NK-92 (cell line): ENCODE results near the gene ZBTB24.
A peak's percentile ranks its signal among the peaks of the same experiment; 100 is the strongest.
"Not testable (repeated sequence)": the region's sequence is repeated elsewhere in the genome, so short reads cannot be mapped to it uniquely, and the experiment has no call there.

Experiments
- DNase-seq: peaks from one replicate; lab custom pipeline; 2025; ENCODE audit not compliant: unreplicated experiment; lab: John Stamatoyannopoulos, UW

ZBTB24 gene

DNA sequence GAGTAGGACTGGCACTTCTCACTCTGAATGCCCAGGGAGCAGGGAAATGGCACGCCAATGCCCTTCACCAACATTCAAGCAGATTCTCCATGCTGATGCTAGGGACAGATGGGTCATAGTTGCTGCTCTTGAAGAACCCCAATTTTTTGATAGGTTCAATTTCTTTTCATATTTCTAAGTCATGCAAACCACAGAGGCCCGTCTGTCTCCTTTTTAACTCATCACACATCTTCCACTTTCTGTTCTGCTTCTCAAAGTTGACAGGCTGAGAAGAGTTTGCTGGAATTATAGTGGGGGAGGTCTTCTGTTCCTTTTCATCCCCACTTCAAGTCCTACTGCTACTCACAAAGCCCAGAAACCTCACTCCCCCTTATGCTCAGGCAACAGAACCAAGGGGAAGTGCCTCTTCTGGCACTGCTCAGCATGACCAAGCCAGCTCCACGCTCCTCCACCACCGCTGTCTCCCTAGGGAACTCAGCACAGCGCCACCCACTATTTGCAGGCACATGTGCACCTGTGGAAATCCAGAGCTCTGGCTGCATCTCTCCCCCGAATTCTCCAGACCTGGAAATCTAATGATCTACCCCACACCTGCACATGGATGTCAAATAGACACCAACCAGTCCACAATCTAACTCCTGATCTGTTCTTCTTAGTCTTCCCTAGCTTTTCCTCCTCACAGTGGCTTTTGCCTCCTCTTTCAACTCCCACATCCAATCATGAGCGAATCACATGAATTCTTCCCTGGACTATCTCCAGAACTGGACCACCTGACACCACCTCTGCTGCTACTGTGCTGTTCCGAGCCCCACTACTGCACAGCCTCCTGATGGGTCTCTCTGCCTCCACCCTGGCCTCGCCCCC, 10.7 kb downstream of the ZBTB24 start:
- DNase-seq, result no peak

- no peak for DNase-seq
Observed at GRCh38 chr6:109471105-109471810, 11.8 kb downstream of the ZBTB24 start.

DNA sequence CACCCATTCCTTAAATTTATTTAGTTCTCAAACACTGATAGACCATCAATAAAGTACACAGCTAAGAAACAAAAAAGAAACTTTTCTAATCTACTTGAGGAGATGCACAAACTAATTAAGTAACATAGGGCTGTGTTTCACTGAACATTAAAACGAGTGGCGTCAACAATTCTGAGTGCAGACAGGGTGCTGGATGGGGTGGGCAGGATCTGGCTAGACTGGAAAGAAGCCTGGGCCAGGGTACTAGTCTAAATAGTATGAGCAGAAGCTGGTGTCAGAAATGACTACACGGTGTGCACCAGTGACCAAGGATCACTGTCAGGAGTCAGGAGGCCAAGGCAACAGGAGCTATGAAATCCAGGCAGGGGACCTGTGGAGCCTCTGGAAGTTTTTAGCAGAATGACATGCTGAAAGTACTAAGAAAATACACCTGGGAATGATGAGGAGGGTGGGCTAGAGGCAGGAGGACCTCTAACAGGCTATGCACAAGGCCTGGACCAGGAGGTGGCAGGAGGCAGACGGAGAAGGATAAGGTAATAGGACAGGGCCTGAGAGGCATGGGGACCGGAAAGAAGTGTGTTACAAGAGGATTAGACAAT, 13.3 kb downstream of the ZBTB24 start:
- no peak for DNase-seq

DNA sequence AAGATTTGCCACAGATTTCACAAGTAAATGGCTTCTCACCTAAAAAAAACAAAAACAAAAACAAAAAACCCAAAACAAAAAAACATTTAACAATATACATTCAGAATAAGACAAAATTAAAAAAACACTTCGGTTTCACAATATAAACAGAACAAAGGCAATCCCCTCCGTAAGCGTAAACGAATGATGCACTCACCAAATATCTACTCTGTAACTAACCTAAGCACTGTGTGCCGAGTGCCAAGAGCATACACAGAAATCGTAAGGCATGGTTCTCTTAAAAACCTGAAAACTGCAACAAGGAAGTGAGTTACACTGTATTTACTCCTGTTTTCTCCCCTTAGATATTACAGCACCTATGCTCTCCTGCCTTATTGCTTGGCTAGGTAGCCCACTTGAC, 15.3 kb downstream of the ZBTB24 start:
- no peak for DNase-seq

DNA sequence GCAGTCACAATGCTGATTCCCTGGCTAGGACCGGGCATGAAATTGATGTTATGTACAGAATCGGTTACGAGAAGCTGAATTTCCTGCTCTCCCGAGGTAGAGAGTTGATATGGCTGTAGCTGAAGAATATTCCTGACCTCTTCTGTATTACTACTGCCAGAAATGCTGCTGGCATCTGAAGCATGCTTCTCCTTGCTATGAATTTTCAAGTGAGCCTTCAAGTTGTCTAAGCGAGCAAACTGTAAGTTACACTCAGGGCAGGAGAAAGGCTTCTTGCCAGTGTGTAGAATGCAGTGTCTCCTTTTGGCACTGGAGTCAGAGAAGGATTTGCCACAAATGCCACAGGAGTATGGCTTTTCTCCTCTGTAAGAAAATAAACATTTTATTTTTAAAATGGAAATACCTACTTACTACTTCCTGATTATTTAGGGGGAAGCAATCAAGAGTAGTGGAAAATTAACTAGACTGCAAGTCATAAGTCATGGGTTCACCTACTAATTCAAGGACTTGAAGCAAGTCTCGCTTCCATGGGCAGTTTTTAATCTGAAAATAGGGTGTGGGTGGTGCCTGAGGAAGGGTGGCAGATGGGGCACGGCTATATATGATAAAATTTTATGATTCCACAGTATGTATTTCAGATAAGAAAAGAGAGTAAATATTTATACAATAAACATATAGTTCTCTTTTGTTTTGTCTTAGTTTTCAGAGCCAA, 16.7 kb downstream of the ZBTB24 start:
- DNase-seq, result no peak

DNA sequence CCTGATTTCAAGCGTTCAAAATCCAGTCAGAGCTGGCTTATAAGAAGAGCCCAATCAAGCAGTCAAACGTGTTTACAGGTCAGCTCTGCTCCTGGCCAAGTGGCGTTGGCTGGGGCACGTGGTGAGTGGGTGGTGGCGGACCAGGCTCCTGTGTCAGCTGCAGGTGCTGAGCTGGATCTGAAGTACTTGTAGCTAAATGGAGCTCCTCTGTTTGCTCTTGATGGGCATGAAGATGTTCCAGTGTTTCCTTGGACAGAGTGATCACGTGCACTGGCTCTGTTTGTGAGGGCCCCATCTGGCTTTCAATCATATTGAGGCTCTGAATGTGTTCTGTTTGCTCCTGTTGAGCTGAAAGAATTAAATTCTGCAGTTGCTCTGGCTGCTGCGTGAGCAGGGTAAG, 17.2 kb downstream of the ZBTB24 start:
- DNase-seq, result no peak

GRCh38 chr6:109461733-109462526, 21.1 kb downstream of the ZBTB24 start:
- DNase-seq, result no peak

DNA sequence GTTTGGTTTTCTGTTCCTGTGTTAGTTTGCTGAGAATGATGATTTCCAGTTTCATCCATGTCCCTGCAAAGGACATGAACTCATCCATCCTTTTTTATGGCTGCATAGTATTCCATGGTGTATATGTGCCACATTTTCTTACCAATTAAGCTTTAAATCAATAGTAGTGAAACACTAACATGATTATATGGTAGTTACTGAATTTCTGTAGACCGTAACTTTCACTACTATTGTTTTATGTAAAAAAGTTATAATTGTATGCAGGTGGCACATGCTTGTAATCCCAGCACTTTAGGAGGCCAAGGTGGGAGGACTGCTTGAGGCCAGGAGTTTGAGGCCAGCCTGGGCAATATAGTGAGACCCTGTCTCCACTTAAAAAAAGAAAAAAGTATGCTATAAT, 21.8 kb downstream of the ZBTB24 start:
- not testable (repeated sequence) for DNase-seq

DNA sequence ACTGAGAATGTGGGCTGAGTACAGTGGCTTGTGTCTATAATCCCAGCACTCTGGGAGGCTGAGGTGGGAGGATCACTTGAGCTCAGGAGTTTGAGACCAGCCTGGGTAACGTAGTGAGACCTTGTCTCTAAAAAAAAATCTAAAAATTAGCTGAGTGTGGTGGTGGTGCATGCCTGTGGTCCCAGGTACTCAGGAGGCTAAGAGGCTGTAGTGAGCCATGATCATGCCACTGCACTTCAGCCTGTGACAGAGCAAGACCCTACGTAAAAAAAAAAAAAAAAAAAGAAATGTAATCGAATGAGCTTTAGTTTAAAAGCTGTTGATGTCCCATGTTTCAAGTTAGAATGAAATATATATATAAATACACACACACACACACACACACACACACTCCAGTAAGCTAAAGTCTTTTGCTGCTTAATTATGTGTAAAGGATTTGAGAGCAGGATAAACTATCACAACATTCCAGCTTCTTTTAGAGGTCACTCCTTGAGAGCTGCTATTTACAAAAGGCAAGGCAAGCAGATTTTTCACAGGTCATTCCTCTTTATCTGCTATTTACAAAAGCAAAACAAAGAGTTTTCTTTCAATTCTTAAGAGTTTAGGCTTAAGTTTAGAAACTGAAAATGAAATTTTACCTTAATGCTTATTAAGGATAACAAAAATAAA, 22.7 kb downstream of the ZBTB24 start:
- DNase-seq, result no peak

GRCh38 chr6:109458774-109459531, 24.1 kb downstream of the ZBTB24 start:
- DNase-seq, result no peak

- no peak for DNase-seq
Observed at GRCh38 chr6:109457562-109457996, 25.4 kb downstream of the ZBTB24 start.

DNA sequence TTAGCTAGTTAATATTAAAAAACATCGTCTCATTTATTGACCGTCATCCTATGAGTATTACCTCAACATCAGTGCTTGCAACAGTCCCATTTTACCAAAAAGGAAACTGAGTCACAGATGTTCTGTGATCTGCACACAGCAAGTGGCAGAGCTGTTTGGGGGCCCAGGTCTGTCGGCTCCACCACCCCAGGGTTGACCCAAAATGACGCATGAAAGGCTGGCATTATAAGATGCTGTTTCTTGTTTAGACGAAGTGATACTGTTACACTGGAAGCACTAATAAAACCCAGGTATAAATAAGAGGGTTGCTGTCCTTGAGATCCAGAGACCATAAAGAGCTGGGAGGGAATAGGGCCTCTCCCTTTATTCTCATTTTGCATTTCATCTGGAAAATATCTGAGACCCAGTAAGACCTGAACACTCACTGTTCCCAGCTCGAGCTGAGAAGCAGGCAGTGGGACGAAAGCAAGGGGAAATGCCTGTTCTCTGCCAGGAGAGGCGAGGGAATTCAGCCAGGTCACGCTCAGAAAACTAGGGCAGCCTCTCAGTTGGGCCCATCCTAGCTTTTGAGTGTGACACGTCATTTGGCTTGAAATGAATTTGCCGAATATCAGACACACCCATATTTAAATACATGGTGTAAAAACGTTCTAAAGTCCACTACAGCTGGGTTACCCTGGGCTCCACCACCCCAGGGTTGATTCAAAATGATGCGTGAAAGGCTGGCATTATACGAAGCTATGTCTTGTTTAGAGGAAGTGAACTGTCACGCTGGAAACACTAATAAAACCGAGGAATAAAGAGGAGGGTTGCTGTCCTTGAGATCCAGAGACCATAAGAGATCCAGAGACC, 26.1 kb downstream of the ZBTB24 start:
- no peak for DNase-seq

DNA sequence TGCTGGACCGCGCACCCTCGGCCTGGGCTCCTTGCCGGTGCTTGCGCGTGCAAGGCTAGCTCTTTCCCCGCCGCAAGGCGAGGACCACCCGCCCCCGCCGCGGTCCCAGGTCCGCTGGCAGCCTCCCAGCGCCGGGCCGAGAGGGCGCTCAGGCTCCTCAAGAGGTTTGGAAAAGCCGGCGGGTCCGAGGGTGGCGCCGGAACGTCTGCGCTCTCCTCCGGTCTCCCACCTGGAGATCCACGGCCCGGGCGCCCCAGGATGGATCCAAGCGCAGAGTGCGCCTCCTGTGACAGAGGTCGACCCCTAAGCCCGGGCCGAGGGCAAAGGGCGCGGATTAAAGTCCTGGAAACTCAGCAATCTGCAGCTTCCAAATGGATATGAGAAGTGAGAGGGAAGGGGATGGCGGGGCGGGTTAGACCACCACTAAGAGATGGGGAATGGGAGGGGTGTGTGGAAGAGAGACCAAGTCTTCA, 26.9 kb downstream of the ZBTB24 start:
- no peak for DNase-seq

DNA sequence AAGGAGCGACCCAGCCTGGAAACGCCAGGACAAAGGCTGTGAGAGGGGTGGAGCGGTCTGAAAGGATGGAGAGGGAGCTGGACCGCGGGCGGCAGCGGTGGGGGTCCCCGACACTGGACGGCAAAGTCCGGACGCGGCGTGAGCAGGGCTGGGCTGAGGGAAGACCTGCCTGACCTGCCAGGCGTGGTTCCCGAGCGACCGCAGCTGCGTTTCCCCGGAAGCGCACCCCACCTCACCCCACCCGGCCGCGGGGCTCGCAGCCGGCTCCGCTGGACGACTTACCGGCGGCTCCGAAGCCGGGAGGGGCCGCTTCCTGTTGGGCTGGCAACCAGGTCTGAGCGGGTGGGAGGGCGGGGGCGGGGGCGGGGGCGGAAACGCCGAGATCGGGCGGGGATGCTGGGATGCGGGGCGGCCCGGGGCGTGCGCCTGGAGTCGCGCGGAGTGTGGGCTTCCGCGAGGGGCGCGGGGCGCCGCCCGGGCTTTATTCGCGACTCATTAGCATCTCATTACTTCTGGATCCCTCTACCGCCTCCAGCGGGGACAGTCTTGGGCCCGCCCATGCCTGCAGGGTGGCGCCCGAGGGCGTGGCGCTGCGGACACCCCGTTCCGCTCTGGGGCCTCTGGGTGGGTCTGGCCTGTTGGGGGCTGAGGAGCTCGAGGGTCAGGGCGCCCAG, 27.4 kb downstream of the ZBTB24 start, which contains the start of gene MICAL1:
Gene MICAL1 (minus strand): TSS at position 336 of the 674 bp plus-strand sequence. CDS start 1,576 bp downstream, outside the sequence.
- DNase-seq, result no peak

- DNase-seq, result peak; percentile 23
Observed at GRCh38 chr6:109454496-109455436, 28.3 kb downstream of the ZBTB24 start.
